RPMI7951 (cell line): ENCODE data around the gene CCDC90B. TPM values are rescaled to one million over a fixed set of nuclear protein-coding genes. Genes with fewer than 3 reads are reported as not detected.

Source experiments
- DNase-seq: peaks from one replicate; pipeline ENCODE4 v3.0.0-alpha.2; 2012; ENCODE audit warnings: low read depth
- total RNA-seq: library from RNA; depleted of rRNA; stranded (reverse); fragments of >200 nt; shearing (Covaris generic); gene quantifications from 2 replicates; pipeline ENCODE4 v1.2.3, GENCODE V29; 2014; rRNA removed

CCDC90B gene
- total RNA-seq, 1 experiment from 2014 or later = 71.1 TPM

DNA sequence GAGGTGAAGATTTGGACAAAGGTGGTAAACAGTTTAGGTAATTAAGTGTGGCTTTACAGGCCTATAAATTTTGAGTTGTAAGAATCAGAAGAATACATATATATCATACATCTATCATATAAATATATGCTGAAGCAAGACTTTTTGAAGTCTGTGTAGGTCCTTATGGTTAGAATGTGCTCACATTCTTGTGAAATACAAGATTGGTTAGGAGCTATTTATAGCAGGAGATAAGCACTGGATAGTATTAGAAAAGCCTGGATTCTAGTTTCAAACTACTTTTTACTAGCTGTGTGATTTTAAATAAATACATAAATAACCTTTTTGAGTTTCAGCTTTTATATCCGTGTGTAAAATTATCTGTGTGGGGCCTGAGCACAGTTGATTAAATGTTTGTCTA lies 50.3 kb downstream of the CCDC90B start:
- DNase-seq = no peak

- DNase-seq = no peak
Observed at GRCh38 chr11:83223457-83223856, 62.7 kb downstream of the CCDC90B start.

- DNase-seq = no peak
Observed at GRCh38 chr11:83222499-83222898, 63.7 kb downstream of the CCDC90B start.

- no peak for DNase-seq
Observed at GRCh38 chr11:83221694-83222093, 64.5 kb downstream of the CCDC90B start.

GRCh38 chr11:83220260-83220659 lies 65.9 kb downstream of the CCDC90B start:
- DNase-seq = peak; percentile 67

- peak; percentile 8 for DNase-seq
Observed at GRCh38 chr11:83219095-83219494, 67.1 kb downstream of the CCDC90B start.

Other genes starting within 250 kb of the CCDC90B start
- 15.9 and 16.0 TPM in 2 replicates for gene RAB30, start 214.5 kb downstream of the CCDC90B start, total RNA-seq
- 16.6 and 18.9 TPM in 2 replicates for gene PCF11, start 129.2 kb downstream of the CCDC90B start, total RNA-seq
- gene ANKRD42, start 92.7 kb downstream of the CCDC90B start, total RNA-seq = 4.5 and 5.8 TPM in 2 replicates